GM18499 (cell line): ENCODE measurements around the gene CERK.

Source experiments
- ATAC-seq: cut with Tn5 transposase; IDR thresholded peaks from one replicate; pipeline ENCODE4 v1.9.1; 2021; ENCODE audit warnings: moderate number of reproducible peaks; ENCODE audit not compliant: insufficient read depth, unreplicated experiment

The CERK gene

GRCh38 chr22:46668116-46668515, 69.9 kb downstream of the CERK start:
- ATAC-seq = no peak

- ATAC-seq = no peak
Measured at GRCh38 chr22:46667245-46667623, 70.8 kb downstream of the CERK start.

- no peak for ATAC-seq
Measured at GRCh38 chr22:46666577-46667244, 71.3 kb downstream of the CERK start.

- no peak for ATAC-seq
Measured at GRCh38 chr22:46665751-46666280, 72.2 kb downstream of the CERK start.

GRCh38 chr22:46665151-46665695, 72.8 kb downstream of the CERK start:
- ATAC-seq = no peak

- no peak for ATAC-seq
Measured at GRCh38 chr22:46664301-46664855, 73.7 kb downstream of the CERK start.

- ATAC-seq = no peak
Measured at GRCh38 chr22:46663436-46664100, 74.5 kb downstream of the CERK start.

GRCh38 chr22:46663001-46663400, 75.1 kb downstream of the CERK start:
- ATAC-seq = no peak

GRCh38 chr22:46662226-46662625, 75.8 kb downstream of the CERK start:
- no peak for ATAC-seq

GRCh38 chr22:46661221-46661851, 76.7 kb downstream of the CERK start:
- ATAC-seq = no peak

GRCh38 chr22:46660604-46661201, 77.3 kb downstream of the CERK start:
- no peak for ATAC-seq

- no peak for ATAC-seq
Measured at GRCh38 chr22:46659791-46660186, 78.3 kb downstream of the CERK start.

GRCh38 chr22:46659059-46659790, 78.8 kb downstream of the CERK start:
- ATAC-seq = no peak

GRCh38 chr22:46657996-46658947, 79.8 kb downstream of the CERK start:
- ATAC-seq = no peak

GRCh38 chr22:46657655-46657953, 80.4 kb downstream of the CERK start:
- ATAC-seq = no peak

GRCh38 chr22:46656856-46657654, 81.0 kb downstream of the CERK start:
- no peak for ATAC-seq

- ATAC-seq = no peak
Measured at GRCh38 chr22:46655861-46656608, 82.0 kb downstream of the CERK start.
